IMR-90 (cell line): ENCODE data around the gene TMED3. TPM values are rescaled to one million over a fixed set of nuclear protein-coding genes. Genes with fewer than 3 reads are reported as not detected.

ENCODE experiments used
- ATAC-seq: fragments of 200-7000 bp; cut with Tn5 transposase; 2 replicates; pipeline ENCODE4 v1.9.1; 2020; ENCODE audit warnings: low read depth, mild to moderate bottlenecking, moderate library complexity
- BruUV-seq: library from RNA; stranded (reverse); fragments of 400-500 nt; replicated peaks from 2 replicates; lab custom pipeline; 2021; lab: Mats Ljungman, UMichigan
- CTCF ChIA-PET: fragments of 300-600 bp; formaldehyde crosslinking; extraction: SDS; loops from one replicate; lab custom pipeline; 2021; ENCODE audit warnings: antibody characterized with exemption; lab: Yijun Ruan, JAX
- POLR2A ChIA-PET: fragments of 300-600 bp; sonication (Branson Sonifier 250); formaldehyde crosslinking; loops from one replicate; lab custom pipeline; 2022; ENCODE audit warnings: antibody characterized with exemption; ENCODE audit not compliant: unreplicated experiment; lab: Charles Lee
- DNase-seq: peaks from one replicate; pipeline ENCODE4 v3.0.0; 2013
- H2AFZ ChIP-seq: replicated peaks from 2 replicates; pipeline ENCODE3; 2013; ENCODE audit warnings: low read length, mild to moderate bottlenecking; ENCODE audit not compliant: poor library complexity
- H2AK5ac ChIP-seq: 2 replicates; pipeline ENCODE4 v1.6.1; 2013; ENCODE audit warnings: low read depth, low read length, inconsistent platforms
- H2AK9ac ChIP-seq: replicated peaks from 2 replicates; pipeline ENCODE3; 2013; ENCODE audit warnings: mild to moderate bottlenecking, low read depth, low read length, moderate library complexity; ENCODE audit not compliant: poor library complexity
- H2BK120ac ChIP-seq: 2 replicates; pipeline ENCODE4 v1.6.1; 2013; ENCODE audit warnings: low read depth, low read length, inconsistent platforms
- H2BK15ac ChIP-seq: 3 replicates; pipeline ENCODE4 v1.6.1; 2013; ENCODE audit warnings: low read depth, low read length, inconsistent platforms
- H2BK20ac ChIP-seq: 2 replicates; pipeline ENCODE4 v1.6.1; 2013; ENCODE audit warnings: low read depth, mild to moderate bottlenecking, inconsistent platforms, low read length, moderate library complexity
- H2BK5ac ChIP-seq: 2 replicates; pipeline ENCODE4 v1.6.1; 2013; ENCODE audit warnings: mild to moderate bottlenecking, low read depth, low read length, inconsistent platforms; ENCODE audit not compliant: poor library complexity, severe bottlenecking
- H3K14ac ChIP-seq: replicated peaks from 2 replicates; pipeline ENCODE4 v1.6.1; 2013; ENCODE audit warnings: low read depth, low read length, inconsistent platforms
- H3K18ac ChIP-seq: 2 replicates; pipeline ENCODE4 v1.6.1; 2013; ENCODE audit warnings: low read depth, low read length, control low read depth
- H3K23ac ChIP-seq: 2 replicates; pipeline ENCODE4 v1.6.1; 2013; ENCODE audit warnings: low read depth, low read length, inconsistent platforms
- H3K27ac ChIP-seq: 2 replicates; pipeline ENCODE4 v1.5.1; 2013; ENCODE audit warnings: mild to moderate bottlenecking, control low read depth, low read length; ENCODE audit not compliant: insufficient read depth
- H3K27me3 ChIP-seq: 2 replicates; pipeline ENCODE4 v1.6.1; 2013; ENCODE audit warnings: low read length; ENCODE audit not compliant: control insufficient read depth, insufficient read depth
- H3K36me3 ChIP-seq: 2 replicates; pipeline ENCODE4 v1.6.1; 2013; ENCODE audit warnings: low read length, mixed read lengths; ENCODE audit not compliant: control insufficient read depth, insufficient read depth
- H3K4ac ChIP-seq: 2 replicates; pipeline ENCODE4 v1.6.1; 2013; ENCODE audit warnings: low read depth, low read length, inconsistent platforms
- H3K4me1 ChIP-seq: 2 replicates; pipeline ENCODE4 v1.6.1; 2013; ENCODE audit warnings: low read length, mixed read lengths; ENCODE audit not compliant: control insufficient read depth, insufficient read depth
- H3K4me2 ChIP-seq: 2 replicates; pipeline ENCODE4 v1.6.1; 2013; ENCODE audit warnings: low read depth, mild to moderate bottlenecking, control low read depth, low read length, moderate library complexity
- H3K4me3 ChIP-seq: 2 replicates; pipeline ENCODE4 v1.5.1; 2013; ENCODE audit warnings: low read depth, mild to moderate bottlenecking, control low read depth, low read length, moderate library complexity; ENCODE audit not compliant: insufficient read depth
- H3K56ac ChIP-seq: 2 replicates; pipeline ENCODE4 v1.6.1; 2013; ENCODE audit warnings: low read length, inconsistent platforms; ENCODE audit not compliant: insufficient read depth; ENCODE audit errors: extremely low read depth
- H3K79me1 ChIP-seq, 2 experiments: 2 replicates each; pipeline ENCODE4 v1.6.1; 2013; ENCODE audit warnings: low read length in 2 of 2, inconsistent platforms in 1 of 2, low read depth in 1 of 2
- H3K9ac ChIP-seq: 2 replicates; pipeline ENCODE4 v1.6.1; 2013; ENCODE audit warnings: low read depth, low read length, control low read depth
- H3K9me1 ChIP-seq: 2 replicates; pipeline ENCODE4 v1.6.1; 2013; ENCODE audit warnings: low read length, inconsistent platforms; ENCODE audit not compliant: insufficient read depth
- H3K9me3 ChIP-seq: 2 replicates; pipeline ENCODE4 v1.6.1; 2013; ENCODE audit warnings: low read length; ENCODE audit not compliant: control insufficient read depth, insufficient read depth
- H4K20me1 ChIP-seq: 2 replicates; pipeline ENCODE4 v1.6.1; 2013; ENCODE audit warnings: low read length, inconsistent platforms; ENCODE audit not compliant: insufficient read depth
- H4K5ac ChIP-seq: 2 replicates; pipeline ENCODE4 v1.6.1; 2013; ENCODE audit warnings: mild to moderate bottlenecking, low read depth, low read length, control low read depth
- H4K8ac ChIP-seq, 2 experiments: 2 replicates each; pipeline ENCODE4 v1.6.1; 2013; ENCODE audit warnings: low read depth in 2 of 2, low read length in 2 of 2, control low read depth in 1 of 2, inconsistent platforms in 1 of 2
- H4K91ac ChIP-seq: 2 replicates; pipeline ENCODE4 v1.6.1; 2013; ENCODE audit warnings: low read depth, low read length, inconsistent platforms; ENCODE audit not compliant: insufficient read depth
- BHLHE40 ChIP-seq: fragments of 150-350 bp; IDR thresholded peaks from 2 replicates; pipeline ENCODE4 v1.6.1; 2016; ENCODE audit warnings: mild to moderate bottlenecking, low read depth, low read length
- CEBPB ChIP-seq: IDR thresholded peaks from 2 replicates; pipeline ENCODE4 v1.6.1; 2012; ENCODE audit warnings: low read depth, low read length, improper control_type of control experiment
- CTCF ChIP-seq: conservative IDR thresholded peaks from 2 replicates; pipeline ENCODE4 v1.5.1; 2012; ENCODE audit warnings: mild to moderate bottlenecking, low read depth, low read length, improper control_type of control experiment
- MAFK ChIP-seq: IDR thresholded peaks from 2 replicates; pipeline ENCODE4 v1.6.1; 2012; ENCODE audit warnings: low read depth, low read length, improper control_type of control experiment
- NFE2L2 ChIP-seq: fragments of 150-350 bp; IDR thresholded peaks from 2 replicates; pipeline ENCODE4 v1.6.1; 2016; ENCODE audit warnings: low read depth, mild to moderate bottlenecking, low read length
- POLR2A ChIP-seq: IDR thresholded peaks from 2 replicates; pipeline ENCODE4 v1.6.1; 2012; ENCODE audit warnings: mild to moderate bottlenecking, low read depth, low read length
- RAD21 ChIP-seq: IDR thresholded peaks from 2 replicates; pipeline ENCODE4 v1.6.1; 2012; ENCODE audit warnings: low read length, improper control_type of control experiment
- RCOR1 ChIP-seq: IDR thresholded peaks from 2 replicates; pipeline ENCODE4 v1.6.1; 2012; ENCODE audit warnings: mild to moderate bottlenecking, low read length, improper control_type of control experiment; ENCODE audit not compliant: insufficient replicate concordance
- RFX5 ChIP-seq: IDR thresholded peaks from 2 replicates; pipeline ENCODE4 v1.8.0; 2012; ENCODE audit warnings: low read depth, mild to moderate bottlenecking, low read length, moderate library complexity
- SMC3 ChIP-seq: fragments of 150-350 bp; IDR thresholded peaks from 2 replicates; pipeline ENCODE4 v1.6.1; 2016; ENCODE audit warnings: low read depth, mild to moderate bottlenecking, antibody characterized with exemption, low read length, moderate library complexity
- WGBS, 2 experiments: methylation state at CpG; one replicate each; pipeline versions ENCODE4 v1.1.5 to v1.1.7; 2013; ENCODE audit warnings: missing lambda C conversion rate in 2 of 2; ENCODE audit not compliant: insufficient read length in 1 of 2; ENCODE audit errors: extremely low coverage in 2 of 2; 5-methylcytosine and 5-hydroxymethylcytosine counted together
- dilution Hi-C: fragments of 300-500 bp; cut with HindIII; formaldehyde crosslinking; loops from one replicate; pipeline ENCODE4 v1.14.3; 2018; ENCODE audit warnings: low sequenced_read_pairs; ENCODE audit not compliant: unreplicated experiment
- in situ Hi-C: fragments of 300-500 bp; cut with MboI; formaldehyde crosslinking; loops from 3 replicates; pipeline ENCODE4 v1.14.3; 2019; ENCODE audit warnings: low sequenced_read_pairs, inconsistent platforms, mixed read lengths
- intact Hi-C: fragments of 100-400 bp; cut with micrococcal nuclease; formaldehyde crosslinking; loops from 2 replicates; pipeline ENCODE4 v1.10.0; 2022
- polyA plus RNA-seq, 3 experiments: library from polyadenylated mRNA; depleted of rRNA; stranded (reverse); fragments of >200 nt; gene quantifications; 2 replicates each; pipeline ENCODE4 v1.2.3, GENCODE V29; 2012; ENCODE audit warnings: low replicate concordance in 1 of 3
- total RNA-seq: library from RNA; depleted of rRNA; stranded (reverse); fragments of >200 nt; gene quantifications from 2 replicates; pipeline ENCODE4 v1.2.3, GENCODE V29; 2012
- TF ChIP-seq, protein P1 (sequence below): fragments of 150-350 bp; IDR thresholded peaks from 2 replicates; pipeline ENCODE4 v1.6.1; 2016; ENCODE audit warnings: low read depth, mild to moderate bottlenecking, low read length, moderate library complexity, borderline replicate concordance
- TF ChIP-seq, protein P2 (sequence below): fragments of 150-350 bp; IDR thresholded peaks from 2 replicates; pipeline ENCODE4 v1.6.1; 2017; ENCODE audit warnings: mild to moderate bottlenecking, antibody characterized with exemption, low read length, low read depth

Gene TMED3
- total and polyA plus RNA-seq, 2 of the 4 experiments (the other 2 are of a cell fraction): 170 to 237 TPM

- Histone ChIP-seq H3K9me1 (peaks cover 6% of the 10 kb centered on the region; the same call in 1 of the 2 replicates), H4K20me1 (no peaks in the 10 kb centered on the region), H3K9ac (no peak overlapping the region), H3K79me1 (no peaks in the 10 kb centered on the region), H2BK15ac (no peak overlapping the region), H3K56ac (no peak overlapping the region), H4K91ac (no peak overlapping the region), H3K4ac (no peak overlapping the region), H2AK9ac (no peak overlapping the region), H3K4me1 (peaks cover 2% of the 10 kb centered on the region; the same call in 1 of the 2 replicates), H3K4me3 (no peak overlapping the region), H2AFZ (no peak overlapping the region), H4K5ac (no peak overlapping the region), H3K27me3 (no peaks in the 10 kb centered on the region), H3K18ac (no peak overlapping the region), H3K9me3 (no peaks in the 10 kb centered on the region), H4K8ac (no peak overlapping the region), H2AK5ac (no peak overlapping the region), H2BK120ac (no peak overlapping the region), H3K14ac (no peak overlapping the region), H2BK20ac (no peak overlapping the region), H3K4me2 (no peak overlapping the region), H3K27ac (no peak overlapping the region), H2BK5ac (no peak overlapping the region), H3K36me3 (no peaks in the 10 kb centered on the region), H3K23ac (no peak overlapping the region)
- ATAC-seq: no peak
- in situ Hi-C loops: no loop called here
- no TSS peak for BruUV-seq
- TF ChIP-seq SMC3 (no peak), POLR2A (no peak), RAD21 (no peak), MAFK (no peak), NFE2L2 (no peak), CEBPB (no peak), RFX5 (no peak), RCOR1 (no peak), BHLHE40 (no peak), CTCF (no peak)
- TF ChIP-seq, protein P1, sequence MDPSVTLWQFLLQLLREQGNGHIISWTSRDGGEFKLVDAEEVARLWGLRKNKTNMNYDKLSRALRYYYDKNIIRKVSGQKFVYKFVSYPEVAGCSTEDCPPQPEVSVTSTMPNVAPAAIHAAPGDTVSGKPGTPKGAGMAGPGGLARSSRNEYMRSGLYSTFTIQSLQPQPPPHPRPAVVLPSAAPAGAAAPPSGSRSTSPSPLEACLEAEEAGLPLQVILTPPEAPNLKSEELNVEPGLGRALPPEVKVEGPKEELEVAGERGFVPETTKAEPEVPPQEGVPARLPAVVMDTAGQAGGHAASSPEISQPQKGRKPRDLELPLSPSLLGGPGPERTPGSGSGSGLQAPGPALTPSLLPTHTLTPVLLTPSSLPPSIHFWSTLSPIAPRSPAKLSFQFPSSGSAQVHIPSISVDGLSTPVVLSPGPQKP: no peak
- TF ChIP-seq, protein P2, sequence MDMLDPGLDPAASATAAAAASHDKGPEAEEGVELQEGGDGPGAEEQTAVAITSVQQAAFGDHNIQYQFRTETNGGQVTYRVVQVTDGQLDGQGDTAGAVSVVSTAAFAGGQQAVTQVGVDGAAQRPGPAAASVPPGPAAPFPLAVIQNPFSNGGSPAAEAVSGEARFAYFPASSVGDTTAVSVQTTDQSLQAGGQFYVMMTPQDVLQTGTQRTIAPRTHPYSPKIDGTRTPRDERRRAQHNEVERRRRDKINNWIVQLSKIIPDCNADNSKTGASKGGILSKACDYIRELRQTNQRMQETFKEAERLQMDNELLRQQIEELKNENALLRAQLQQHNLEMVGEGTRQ: no peak
- intact Hi-C loops: no loop called here
- no peak for DNase-seq
- dilution Hi-C loops: no loop called here
- ChIA-PET CTCF (interaction anchor here (1.0 kb wide), 2 partner anchors 488 to 493 kb away, joined by 4 to 5 read pairs; no protein-coding TSS in a partner anchor), POLR2A (no interaction called here)
- no CpG with 5 or more reads among the region's 3 CpGs for WGBS, 2 experiments
These were observed 54.9 kb downstream of the TMED3 start for GRCh38 chr15:79365765-79366164.
